HG02870 (cell line): ENCODE measurements around the gene PDE6D.
A peak's percentile ranks its signal among the peaks of the same experiment; 100 is the strongest.
"Not testable (repeated sequence)": the region's sequence is repeated elsewhere in the genome, so short reads cannot be mapped to it uniquely, and the experiment has no call there.

ENCODE experiments used
- ATAC-seq: cut with Tn5 transposase; IDR thresholded peaks from one replicate; pipeline ENCODE4 v1.9.1; 2021; ENCODE audit warnings: mild to moderate bottlenecking, moderate library complexity; ENCODE audit not compliant: unreplicated experiment

The PDE6D gene

GRCh38 chr2:231720987-231721966 is 59.8 kb downstream of the PDE6D start:
- peak; percentile 73 for ATAC-seq

GRCh38 chr2:231720292-231720986 is 60.6 kb downstream of the PDE6D start:
- no peak for ATAC-seq

DNA sequence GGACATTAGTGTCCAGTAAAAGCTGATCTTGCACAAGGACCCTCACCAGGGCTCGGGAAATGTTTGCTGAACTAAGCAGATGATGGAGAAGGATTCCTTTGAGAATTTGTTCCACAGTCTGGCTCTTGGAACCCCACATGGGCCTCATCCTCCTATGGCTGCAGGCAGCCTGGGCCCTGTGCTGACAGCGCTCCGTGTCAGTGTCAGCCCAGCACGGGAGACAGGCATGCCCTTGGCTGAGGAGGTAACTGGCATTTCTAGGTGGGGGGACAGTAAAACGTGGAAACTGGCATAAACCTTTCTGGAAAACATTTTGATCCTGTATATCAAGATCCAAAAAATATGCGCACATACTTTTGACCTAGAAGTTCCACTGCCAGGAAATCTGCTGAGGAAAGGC is 62.3 kb downstream of the PDE6D start:
- ATAC-seq, result no peak

- ATAC-seq, result peak; percentile 26
These were observed 63.6 kb downstream of the PDE6D start for GRCh38 chr2:231717281-231718171.

- ATAC-seq, result no peak
These were observed 64.3 kb downstream of the PDE6D start for GRCh38 chr2:231716666-231717280.

- ATAC-seq, result no peak
These were observed 65.0 kb downstream of the PDE6D start for GRCh38 chr2:231715988-231716616.

DNA sequence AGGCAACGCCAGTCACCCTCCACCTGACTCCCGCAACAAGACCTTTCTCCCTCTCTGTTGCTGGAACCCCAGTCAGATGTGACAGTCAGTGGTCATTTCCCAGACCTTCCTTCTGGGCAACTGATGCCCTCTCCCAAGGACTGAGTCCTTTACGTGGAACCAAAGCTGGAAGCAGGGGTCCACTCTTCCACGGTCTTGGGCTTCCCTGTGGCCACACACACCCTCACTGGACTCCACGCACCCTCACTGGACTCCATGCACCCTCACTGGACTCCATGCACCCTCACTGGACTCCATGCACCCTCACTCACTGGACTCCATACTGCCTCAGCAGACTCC is 65.6 kb downstream of the PDE6D start:
- no peak for ATAC-seq

- no peak for ATAC-seq
These were observed 66.2 kb downstream of the PDE6D start for GRCh38 chr2:231714639-231715498.

GRCh38 chr2:231713730-231714638 is 67.1 kb downstream of the PDE6D start:
- ATAC-seq, result no peak

DNA sequence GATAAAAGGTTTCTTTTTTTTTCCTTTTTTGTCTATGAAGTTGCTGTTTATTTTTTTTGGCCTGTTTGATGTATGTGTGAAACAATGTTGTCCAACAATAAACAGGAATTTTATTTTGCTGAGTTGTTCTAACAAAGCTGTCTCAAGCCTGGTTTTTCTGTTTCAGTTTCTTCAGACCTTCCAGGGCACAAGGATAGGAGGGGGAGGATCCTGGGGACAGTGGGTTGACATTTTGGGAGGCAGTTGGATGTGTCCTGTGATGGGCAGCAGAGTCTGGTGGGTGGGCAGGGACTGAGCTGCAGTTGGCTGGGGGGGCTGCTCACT is 67.7 kb downstream of the PDE6D start:
- ATAC-seq, result not testable (repeated sequence)

DNA sequence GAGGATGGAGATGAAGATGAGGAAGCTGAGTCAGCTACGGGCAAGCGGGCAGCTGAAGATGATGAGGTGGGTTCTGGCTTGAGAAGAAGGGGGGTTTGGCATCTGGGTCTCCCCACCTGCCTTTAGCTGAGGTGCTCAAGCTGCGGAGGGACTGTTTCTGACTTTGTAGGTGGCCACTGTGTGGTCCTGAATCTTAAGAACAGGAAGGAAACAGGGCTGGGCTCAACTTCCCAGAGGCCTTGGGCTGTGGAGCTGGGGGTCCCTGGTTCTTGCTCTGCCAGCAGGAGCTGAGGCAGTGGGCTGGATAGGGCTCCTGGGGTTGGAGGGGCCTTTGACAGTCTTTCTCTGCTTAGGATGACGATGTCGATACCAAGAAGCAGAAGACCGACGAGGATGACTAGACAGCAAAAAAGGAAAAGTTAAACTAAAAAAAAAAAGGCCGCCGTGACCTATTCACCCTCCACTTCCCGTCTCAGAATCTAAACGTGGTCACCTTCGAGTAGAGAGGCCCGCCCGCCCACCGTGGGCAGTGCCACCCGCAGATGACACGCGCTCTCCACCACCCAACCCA is 68.5 kb downstream of the PDE6D start:
- ATAC-seq, result not testable (repeated sequence)

GRCh38 chr2:231711677-231712450 is 69.2 kb downstream of the PDE6D start:
- ATAC-seq, result no peak

DNA sequence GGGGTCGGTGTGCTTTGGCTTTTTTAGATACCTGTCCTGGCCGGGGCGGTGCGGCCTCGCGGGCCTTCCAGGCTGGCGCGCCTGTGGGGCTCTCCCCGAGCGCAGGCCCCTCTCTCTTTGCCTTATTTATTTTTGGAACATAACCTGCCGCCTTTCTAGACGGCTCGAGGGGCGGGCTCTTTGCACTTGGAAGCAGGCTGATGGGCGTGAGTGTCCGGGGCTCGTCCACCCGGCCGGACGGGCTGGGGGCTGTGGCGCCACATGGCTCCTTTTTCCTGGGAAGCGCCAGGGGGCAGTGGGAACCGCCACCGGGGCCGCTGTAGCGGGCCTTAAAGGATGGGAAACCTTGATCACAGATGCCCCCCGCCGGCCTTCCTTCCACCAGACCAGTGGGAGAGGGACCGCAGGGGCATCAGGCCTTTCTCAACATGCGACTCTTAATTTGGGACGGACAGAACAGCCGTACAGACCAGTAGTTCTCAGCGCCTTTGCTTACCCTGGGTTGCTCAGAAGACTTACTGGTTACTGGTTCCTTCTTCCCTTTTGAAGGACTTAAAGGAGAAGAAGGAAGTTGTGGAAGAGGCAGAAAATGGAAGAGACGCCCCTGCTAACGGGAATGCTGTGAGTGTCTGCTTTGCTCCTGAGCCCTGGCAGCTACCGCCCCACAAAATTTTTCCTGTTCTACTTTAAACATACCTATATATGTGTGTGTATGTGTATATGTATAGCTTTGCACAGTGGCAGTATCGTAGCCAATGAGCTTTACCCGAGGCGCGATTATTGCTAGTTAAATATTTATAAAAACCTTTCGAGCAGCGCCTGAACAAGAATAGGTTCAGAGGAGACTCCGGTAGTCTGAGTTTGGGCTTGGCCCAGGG is 70.0 kb downstream of the PDE6D start:
- no peak for ATAC-seq

GRCh38 chr2:231709981-231710798 is 70.9 kb downstream of the PDE6D start:
- peak; percentile 9 for ATAC-seq

GRCh38 chr2:231709636-231709980 is 71.5 kb downstream of the PDE6D start:
- ATAC-seq, result no peak
